Gastroesophageal sphincter (tissue), 3 donors: ENCODE data around the gene CD300A.

Experiments
- CTCF ChIP-seq, 4 experiments: fragments of 200-600 bp in 2 of 4; fragments of 450-650 bp in 2 of 4; sonication (generic) in 1 of 4; IDR thresholded peaks; one replicate each; pipeline ENCODE4 v1.5.1; 2017 to 2019; ENCODE audit warnings: antibody characterized with exemption in 4 of 4, mild to moderate bottlenecking in 2 of 4, moderate library complexity in 2 of 4
- EP300 ChIP-seq: sonication (generic); formaldehyde crosslinking; IDR thresholded peaks from one replicate; pipeline ENCODE4 v1.6.1; 2017; ENCODE audit warnings: antibody characterized with exemption, mild to moderate bottlenecking
- POLR2A ChIP-seq, 2 donors: fragments of 450-650 bp; IDR thresholded peaks; one replicate each; pipeline ENCODE4 v1.6.1; 2017; ENCODE audit warnings: antibody characterized with exemption in 2 of 2, mild to moderate bottlenecking in 2 of 2, moderate library complexity in 1 of 2
- POLR2AphosphoS5 ChIP-seq: sonication (generic); formaldehyde crosslinking; IDR thresholded peaks from one replicate; pipeline ENCODE4 v1.6.1; 2017; ENCODE audit warnings: antibody characterized with exemption

GRCh38 chr17:74531231-74531761, 64.9 kb downstream of the CD300A start, which contains the start of gene CD300LB:
- no peak for TF ChIP-seq POLR2A (IDR thresholded peaks at IDR 0.05)
- TF ChIP-seq CTCF (IDR thresholded peaks at IDR 0.05), result no peak
- no peak for TF ChIP-seq EP300
- TF ChIP-seq POLR2AphosphoS5, result no peak
